HG03432 (cell line): ENCODE measurements around the gene TCF12.

ENCODE experiments used
- ATAC-seq: cut with Tn5 transposase; IDR thresholded peaks from one replicate; pipeline ENCODE4 v1.9.1; 2021; ENCODE audit warnings: mild to moderate bottlenecking, moderate library complexity; ENCODE audit not compliant: unreplicated experiment

TCF12 gene

DNA sequence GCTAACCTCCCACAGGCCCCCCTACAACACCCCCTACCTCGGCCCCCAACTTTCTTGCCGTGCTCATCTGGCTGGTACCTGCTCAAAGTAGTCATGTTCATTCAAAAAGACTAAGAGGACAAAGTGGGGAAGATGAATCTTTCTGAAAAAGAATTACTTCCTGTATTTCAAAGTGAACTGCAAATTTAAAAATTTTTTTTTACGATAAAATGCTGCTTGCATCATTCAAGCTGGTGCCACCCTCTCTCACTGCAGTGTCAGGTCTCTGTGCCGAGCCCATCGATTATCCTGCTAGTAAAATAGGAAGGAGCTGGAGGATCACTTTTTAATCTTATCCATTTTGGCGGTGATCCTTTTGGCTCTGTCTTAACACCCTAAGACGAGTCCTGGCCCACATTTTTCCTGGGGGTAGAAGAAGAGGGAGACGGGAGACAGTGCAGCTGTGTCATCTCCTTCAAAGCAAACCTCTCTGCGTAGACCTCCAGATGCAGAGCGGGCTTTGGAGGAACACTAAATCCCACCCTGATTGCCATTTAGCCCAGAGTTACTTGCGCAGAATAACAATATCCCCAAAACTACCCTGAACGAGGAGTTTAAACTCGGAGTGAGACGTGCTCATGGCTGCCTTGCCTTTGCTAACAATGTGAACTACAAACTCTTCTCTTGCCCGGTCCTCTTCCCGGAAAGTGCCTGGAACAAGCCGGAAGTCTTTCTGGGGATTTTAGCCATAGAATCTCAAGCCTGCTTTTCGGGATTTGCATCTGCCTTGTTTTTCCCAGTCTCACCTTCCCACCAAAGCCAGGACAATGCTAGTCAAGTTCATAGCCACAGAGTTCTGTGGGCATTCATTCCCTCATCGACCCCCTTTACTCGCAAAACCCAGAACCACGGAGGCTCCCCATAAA lies 391.7 kb downstream of the TCF12 start:
- no peak for ATAC-seq

DNA sequence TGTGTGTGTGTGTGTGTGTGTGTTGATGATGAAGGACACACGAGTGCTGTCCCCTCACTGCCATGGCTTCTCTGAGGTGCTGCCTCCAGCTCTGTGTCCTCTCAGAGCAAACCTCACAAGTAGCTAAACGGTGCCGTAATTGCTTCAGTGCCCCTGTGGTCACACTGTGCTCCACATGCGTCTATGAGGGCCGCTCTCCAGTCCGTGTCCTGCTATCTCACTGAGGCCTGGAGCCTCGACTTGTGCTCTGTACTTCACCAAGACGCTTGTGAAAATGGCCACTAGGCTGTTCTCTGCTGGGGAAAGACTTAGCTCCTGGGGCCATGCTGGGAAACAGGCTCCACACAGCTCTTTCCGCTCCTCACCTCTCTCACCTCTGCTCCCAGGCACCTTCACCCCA lies 392.4 kb downstream of the TCF12 start:
- no peak for ATAC-seq

GRCh38 chr15:57312006-57312317 lies 393.5 kb downstream of the TCF12 start:
- no peak for ATAC-seq

GRCh38 chr15:57312318-57313133 lies 394.1 kb downstream of the TCF12 start:
- no peak for ATAC-seq

GRCh38 chr15:57313134-57313483 lies 394.7 kb downstream of the TCF12 start:
- ATAC-seq, result no peak

DNA sequence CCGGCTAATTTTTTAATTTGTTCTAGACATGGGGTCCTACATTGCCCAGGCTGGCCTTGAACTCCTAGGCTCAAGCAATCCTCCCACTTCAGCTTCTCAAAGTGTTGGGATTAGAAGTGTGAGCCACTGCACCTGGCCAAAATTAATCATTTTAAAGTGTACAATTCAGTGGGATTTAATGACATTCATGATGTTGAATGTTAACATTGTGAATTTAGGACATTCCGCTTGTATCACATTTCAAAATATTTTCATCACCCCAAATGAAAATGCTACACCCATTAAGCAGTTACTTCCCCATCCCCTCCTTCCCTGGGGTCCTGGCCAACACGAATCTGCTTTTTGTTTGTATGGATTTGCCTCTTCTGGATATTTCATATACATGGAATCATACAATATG lies 395.8 kb downstream of the TCF12 start:
- ATAC-seq, result no peak

DNA sequence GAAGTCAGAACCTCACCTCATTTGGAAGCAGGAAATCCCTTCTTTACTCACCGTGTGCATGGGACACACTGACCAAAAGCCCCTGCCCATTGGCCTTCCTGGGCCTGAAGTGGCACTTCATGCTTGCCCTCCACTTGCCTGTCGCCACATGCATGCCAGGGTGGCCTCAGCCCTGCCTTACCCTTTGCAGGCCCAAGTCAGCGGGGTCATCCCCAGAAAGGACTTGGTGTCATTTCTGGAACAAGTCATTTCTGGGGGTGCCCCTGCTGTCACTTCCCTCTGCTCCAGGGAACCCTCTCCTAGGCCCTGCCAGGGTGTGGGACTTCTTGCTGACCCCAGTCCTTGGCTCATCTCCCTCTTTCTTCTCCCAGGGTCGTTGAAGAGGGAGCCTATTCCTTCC lies 398.0 kb downstream of the TCF12 start:
- no peak for ATAC-seq

GRCh38 chr15:57319226-57319918 lies 400.9 kb downstream of the TCF12 start:
- ATAC-seq, result no peak

GRCh38 chr15:57319919-57320560 lies 401.6 kb downstream of the TCF12 start:
- ATAC-seq, result no peak

DNA sequence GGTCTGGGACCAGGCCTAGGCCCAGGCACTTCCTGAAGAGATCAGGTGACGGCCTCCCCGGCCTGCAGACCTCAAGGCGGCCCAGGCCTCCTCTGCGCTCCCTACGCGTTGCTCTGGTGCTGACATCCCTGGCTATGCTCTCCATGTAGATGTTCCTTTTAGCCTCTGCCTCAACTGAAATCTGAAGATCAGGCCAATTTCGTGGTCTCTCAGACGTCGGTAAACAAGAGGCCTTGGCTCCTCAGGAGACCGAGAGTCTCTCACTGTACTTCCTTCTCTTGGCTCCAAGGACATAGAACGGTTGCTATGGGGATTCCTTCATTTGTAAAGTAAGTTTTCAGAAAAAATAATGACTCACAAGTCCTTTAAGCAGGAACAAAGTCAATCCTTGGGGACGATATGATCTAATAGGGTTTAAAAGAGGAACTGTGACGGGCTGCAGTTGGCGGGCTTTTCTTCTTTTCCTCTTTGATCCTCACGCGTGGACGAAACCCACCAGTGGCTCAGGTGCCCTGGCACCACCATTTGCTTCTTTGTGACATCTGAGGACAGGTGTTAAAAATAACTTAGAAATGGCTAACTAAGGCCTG lies 402.3 kb downstream of the TCF12 start:
- ATAC-seq, result no peak

- no peak for ATAC-seq
Observed at GRCh38 chr15:57321485-57321884, 403.0 kb downstream of the TCF12 start.

DNA sequence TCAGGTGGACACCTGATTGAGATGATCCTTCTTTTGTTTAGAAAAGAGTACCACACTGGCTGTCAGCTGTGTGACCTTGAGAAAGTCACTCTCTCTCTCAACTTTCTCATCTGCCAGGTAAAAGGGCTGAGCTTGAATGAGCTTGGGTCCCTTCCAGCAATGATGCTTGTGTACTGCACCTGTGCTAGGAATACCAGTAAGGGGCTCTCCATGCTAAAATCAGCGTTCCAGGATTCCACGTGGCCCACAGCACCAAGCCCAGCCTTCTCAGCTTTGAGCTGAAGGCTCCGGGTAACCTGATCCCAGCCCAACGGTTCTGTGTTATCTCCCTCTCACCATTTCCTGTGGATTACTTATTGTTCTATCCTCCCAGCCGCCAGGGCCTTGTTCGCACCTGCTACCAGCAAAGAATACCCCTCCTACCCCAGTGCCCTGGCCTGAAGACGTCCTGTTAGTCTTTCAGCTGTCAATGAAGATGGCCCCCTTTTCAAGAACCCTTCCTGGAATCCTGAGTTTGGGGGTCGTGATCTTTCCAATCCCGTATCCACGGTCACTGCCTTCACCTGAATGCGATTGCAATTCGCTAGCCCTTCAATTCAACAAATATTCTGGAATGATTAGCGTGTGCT lies 403.6 kb downstream of the TCF12 start:
- no peak for ATAC-seq

- no peak for ATAC-seq
Observed at GRCh38 chr15:57322602-57323250, 404.3 kb downstream of the TCF12 start.

- ATAC-seq, result no peak
Observed at GRCh38 chr15:57323299-57323805, 404.9 kb downstream of the TCF12 start.

DNA sequence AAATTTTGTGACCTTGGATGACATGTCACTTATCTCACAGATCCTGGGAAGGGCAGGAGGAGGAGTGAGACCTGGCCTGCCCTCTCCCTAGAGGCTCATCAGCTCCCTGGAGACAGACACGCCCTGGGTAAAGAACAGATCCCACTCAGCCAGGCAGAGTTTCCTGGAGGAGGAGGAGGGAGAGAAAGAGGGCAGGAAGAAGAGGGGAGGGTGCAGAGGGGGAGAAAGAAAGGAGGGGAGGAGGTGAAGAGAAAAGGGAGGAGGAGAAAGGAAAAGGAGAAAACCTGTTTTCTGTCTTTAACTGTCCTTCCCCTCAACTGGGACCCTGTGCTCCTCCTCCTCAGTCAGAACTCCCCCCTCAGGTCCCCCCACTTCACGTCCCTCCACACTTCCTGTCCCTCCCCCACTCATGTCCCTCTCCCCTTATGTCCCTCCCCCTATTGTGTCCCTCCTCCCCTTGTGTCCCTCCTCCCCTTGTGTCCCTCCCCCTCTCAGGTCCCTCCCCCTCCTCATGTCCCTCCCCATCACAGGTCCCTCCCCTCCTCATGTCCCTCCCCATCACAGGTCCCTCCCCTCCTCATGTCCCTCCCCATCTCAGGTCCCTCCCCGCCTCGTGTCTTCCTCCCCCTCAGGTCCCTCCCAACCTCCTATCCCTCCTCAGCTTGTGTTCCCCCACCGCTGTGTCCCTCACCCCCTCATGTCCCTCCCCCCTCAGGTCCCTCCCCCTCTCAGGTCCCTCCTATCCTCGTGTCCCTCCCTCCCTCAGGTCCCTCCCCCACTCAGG lies 405.6 kb downstream of the TCF12 start:
- no peak for ATAC-seq

GRCh38 chr15:57324590-57324890 lies 406.1 kb downstream of the TCF12 start:
- no peak for ATAC-seq

- no peak for ATAC-seq
Observed at GRCh38 chr15:57324944-57325679, 406.7 kb downstream of the TCF12 start.

GRCh38 chr15:57326196-57326595 lies 407.8 kb downstream of the TCF12 start:
- ATAC-seq, result no peak
